OCI-LY1 (cell line): Measurements from ENCODE around the gene HDAC11.

Experiments
- H2AFZ ChIP-seq: fragments of 200-600 bp; sonication (generic), shearing (Covaris generic); 2 replicates; pipeline ENCODE4 v1.6.0; 2014; ENCODE audit warnings: antibody characterized with exemption, mild to moderate bottlenecking, low read length
- H3F3A ChIP-seq: fragments of 200-600 bp; sonication (generic), shearing (Covaris generic); 2 replicates; pipeline ENCODE4 v1.6.0; 2014; ENCODE audit warnings: mild to moderate bottlenecking, antibody characterized with exemption, low read length, moderate library complexity; ENCODE audit not compliant: insufficient read depth
- H3K27ac ChIP-seq: fragments of 200-600 bp; sonication (generic); 2 replicates; pipeline ENCODE4 v1.5.1; 2014; ENCODE audit warnings: low read length, mixed run types, mild to moderate bottlenecking, low read depth; ENCODE audit not compliant: poor library complexity, severe bottlenecking
- H3K27me3 ChIP-seq: fragments of 200-600 bp; sonication (generic); 2 replicates; pipeline ENCODE4 v1.6.0; 2014; ENCODE audit warnings: antibody characterized with exemption, mild to moderate bottlenecking, low read length, moderate library complexity; ENCODE audit not compliant: insufficient read depth
- H3K36me3 ChIP-seq: fragments of 200-600 bp; sonication (generic); 2 replicates; pipeline ENCODE4 v1.6.1; 2014; ENCODE audit warnings: mild to moderate bottlenecking, antibody characterized with exemption, low read length, moderate library complexity, mixed read lengths; ENCODE audit not compliant: insufficient read depth
- H3K4me1 ChIP-seq: fragments of 200-600 bp; sonication (generic); 2 replicates; pipeline ENCODE4 v1.5.1; 2014; ENCODE audit warnings: mild to moderate bottlenecking, low read length, moderate library complexity; ENCODE audit not compliant: insufficient read depth, severe bottlenecking
- H3K4me2 ChIP-seq: fragments of 200-600 bp; sonication (generic), shearing (Covaris generic); 2 replicates; pipeline ENCODE4 v1.6.1; 2014; ENCODE audit warnings: low read length
- H3K4me3 ChIP-seq: fragments of 200-600 bp; sonication (generic); 2 replicates; pipeline ENCODE4 v1.5.1; 2014; ENCODE audit warnings: low read length, low read depth, mild to moderate bottlenecking, mixed read lengths; ENCODE audit not compliant: poor library complexity, severe bottlenecking
- H3K79me2 ChIP-seq: fragments of 200-600 bp; shearing (Covaris generic); 2 replicates; pipeline ENCODE4 v1.6.1; 2016; ENCODE audit warnings: mixed run types, low read length, mixed read lengths; ENCODE audit not compliant: insufficient read depth
- H3K9ac ChIP-seq: fragments of 200-600 bp; sonication (generic), shearing (Covaris generic); 2 replicates; pipeline ENCODE4 v1.6.1; 2014; ENCODE audit warnings: mild to moderate bottlenecking, low read length, mixed read lengths
- H3K9me2 ChIP-seq: fragments of 200-600 bp; sonication (generic), shearing (Covaris generic); 2 replicates; pipeline ENCODE4 v1.6.1; 2014; ENCODE audit warnings: low read depth, mild to moderate bottlenecking, low read length, mixed read lengths
- H3K9me3 ChIP-seq: fragments of 200-600 bp; shearing (Covaris generic); 2 replicates; pipeline ENCODE4 v1.6.1; 2014; ENCODE audit warnings: low read length, mixed read lengths
- H4K20me1 ChIP-seq: fragments of 200-600 bp; sonication (generic), shearing (Covaris generic); 2 replicates; pipeline ENCODE4 v1.6.0; 2016; ENCODE audit warnings: mild to moderate bottlenecking, low read length; ENCODE audit not compliant: insufficient read depth
- EZH2 ChIP-seq: fragments of 200-600 bp; sonication (generic), shearing (Covaris generic); IDR thresholded peaks from 2 replicates; pipeline ENCODE4 v1.8.0; 2017; ENCODE audit warnings: borderline replicate concordance, mixed run types, mild to moderate bottlenecking, antibody characterized with exemption, low read length, moderate library complexity, mixed read lengths
- TF ChIP-seq, protein P1 (sequence below): fragments of 200-600 bp; sonication (generic), shearing (Covaris generic); IDR thresholded peaks from 2 replicates; pipeline ENCODE4 v1.5.1; 2017; ENCODE audit warnings: mild to moderate bottlenecking, antibody characterized with exemption, low read length, moderate library complexity, mixed read lengths

The HDAC11 gene

GRCh38 chr3:13553686-13554085, 73.6 kb downstream of the HDAC11 start:
- no peaks in the 10 kb centered on the region for H3F3A ChIP-seq
- no peaks in the 10 kb centered on the region for H3K4me1 ChIP-seq
- no peaks in the 10 kb centered on the region for H3K9me2 ChIP-seq
- TF ChIP-seq, protein P1, sequence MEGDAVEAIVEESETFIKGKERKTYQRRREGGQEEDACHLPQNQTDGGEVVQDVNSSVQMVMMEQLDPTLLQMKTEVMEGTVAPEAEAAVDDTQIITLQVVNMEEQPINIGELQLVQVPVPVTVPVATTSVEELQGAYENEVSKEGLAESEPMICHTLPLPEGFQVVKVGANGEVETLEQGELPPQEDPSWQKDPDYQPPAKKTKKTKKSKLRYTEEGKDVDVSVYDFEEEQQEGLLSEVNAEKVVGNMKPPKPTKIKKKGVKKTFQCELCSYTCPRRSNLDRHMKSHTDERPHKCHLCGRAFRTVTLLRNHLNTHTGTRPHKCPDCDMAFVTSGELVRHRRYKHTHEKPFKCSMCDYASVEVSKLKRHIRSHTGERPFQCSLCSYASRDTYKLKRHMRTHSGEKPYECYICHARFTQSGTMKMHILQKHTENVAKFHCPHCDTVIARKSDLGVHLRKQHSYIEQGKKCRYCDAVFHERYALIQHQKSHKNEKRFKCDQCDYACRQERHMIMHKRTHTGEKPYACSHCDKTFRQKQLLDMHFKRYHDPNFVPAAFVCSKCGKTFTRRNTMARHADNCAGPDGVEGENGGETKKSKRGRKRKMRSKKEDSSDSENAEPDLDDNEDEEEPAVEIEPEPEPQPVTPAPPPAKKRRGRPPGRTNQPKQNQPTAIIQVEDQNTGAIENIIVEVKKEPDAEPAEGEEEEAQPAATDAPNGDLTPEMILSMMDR = no peak
- no peak for TF ChIP-seq EZH2
- H3K27ac ChIP-seq = no peak overlapping the region
- no peaks in the 10 kb centered on the region for H3K9me3 ChIP-seq
- no peak overlapping the region for H3K4me3 ChIP-seq
- H2AFZ ChIP-seq = no peak overlapping the region
- H3K36me3 ChIP-seq = no peaks in the 10 kb centered on the region
- H3K79me2 ChIP-seq = no peaks in the 10 kb centered on the region
- H3K4me2 ChIP-seq = no peak overlapping the region
- no peaks in the 10 kb centered on the region for H4K20me1 ChIP-seq
- no peak overlapping the region for H3K9ac ChIP-seq
- H3K27me3 ChIP-seq = no peaks in the 10 kb centered on the region

DNA sequence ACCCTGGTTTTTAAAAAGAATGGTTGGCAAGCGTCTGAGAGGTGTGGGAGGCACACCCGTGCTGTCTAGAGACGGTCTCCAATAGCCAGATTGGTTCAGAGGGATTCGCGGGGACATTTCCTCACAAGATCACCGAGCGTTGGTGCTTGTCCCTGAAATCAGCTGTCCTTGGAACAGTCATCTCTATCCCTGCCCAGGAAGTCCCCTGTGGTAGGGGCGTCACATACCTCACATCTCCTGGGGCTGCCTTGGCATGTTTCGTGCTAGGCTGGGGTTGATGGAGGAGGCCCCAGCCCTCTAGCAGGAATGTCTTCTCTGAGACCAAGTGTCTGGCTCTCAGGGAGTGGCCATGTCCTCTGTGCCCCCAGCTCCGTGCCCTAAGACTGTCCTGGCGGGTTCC, 75.6 kb downstream of the HDAC11 start:
- Histone ChIP-seq H3K27ac (no peak overlapping the region), H3K9me3 (no peaks in the 10 kb centered on the region), H3F3A (no peaks in the 10 kb centered on the region), H3K36me3 (no peaks in the 10 kb centered on the region), H2AFZ (no peak overlapping the region), H3K4me2 (no peak overlapping the region), H3K4me3 (no peak overlapping the region), H3K27me3 (no peaks in the 10 kb centered on the region), H3K9ac (no peak overlapping the region), H4K20me1 (no peaks in the 10 kb centered on the region), H3K9me2 (no peaks in the 10 kb centered on the region), H3K79me2 (no peaks in the 10 kb centered on the region), H3K4me1 (no peaks in the 10 kb centered on the region)
- TF ChIP-seq, protein P1 = no peak
- TF ChIP-seq EZH2 = no peak
